ENCODE measurements around the gene PLCD3. TPM values are rescaled to one million over a fixed set of nuclear protein-coding genes. Genes with fewer than 3 reads are reported as not detected.

The PLCD3 gene
- total and polyA plus RNA-seq, 2 of the 13 experiments (the other 11 are each of a cell fraction or from before 2014, with no cell fraction given) = 11.3 to 39.1 TPM

DNA sequence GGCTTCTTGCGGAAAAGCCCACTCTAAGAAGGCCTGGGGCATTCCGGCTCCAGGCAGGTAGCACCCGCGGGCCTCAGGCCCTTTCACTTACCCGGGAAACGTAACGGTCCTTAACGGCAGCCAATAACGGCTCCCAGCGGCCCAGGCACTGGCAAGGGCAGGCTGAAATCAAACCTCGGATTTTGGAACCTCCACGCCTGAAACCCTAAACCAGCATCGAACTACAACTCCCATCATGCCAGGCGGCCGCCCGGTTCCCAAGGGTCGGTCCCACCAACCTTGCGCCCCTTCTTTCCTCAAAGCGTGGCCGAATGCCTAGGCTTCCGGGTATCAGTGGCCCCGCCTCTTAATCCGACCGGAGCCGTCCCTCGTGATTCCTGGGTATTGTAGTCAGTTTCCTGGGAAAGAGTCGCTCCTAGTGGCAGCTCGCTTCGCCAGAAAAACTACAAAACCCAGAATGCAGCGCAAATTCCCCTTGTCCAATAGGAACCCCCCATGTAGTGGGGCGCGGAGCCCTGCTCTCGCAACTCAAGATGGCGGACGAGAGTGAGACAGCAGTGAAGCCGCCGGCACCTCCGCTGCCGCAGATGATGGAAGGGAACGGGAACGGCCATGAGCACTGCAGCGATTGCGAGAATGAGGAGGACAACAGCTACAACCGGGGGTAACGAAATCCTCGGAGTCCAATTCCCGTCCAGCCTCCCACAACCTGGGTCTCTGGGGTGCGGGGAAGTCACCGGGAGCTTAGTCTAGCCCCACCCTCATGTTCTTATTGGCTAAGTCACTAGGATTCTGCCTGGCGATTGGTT, 71.3 kb downstream of the PLCD3 start, which contains the start of gene NMT1 (continued):
- peak; percentile 55; the same call in 1 of the 2 replicates for TF ChIP-seq MEIS2 (CRISPR knock-in tag; IDR thresholded peaks at IDR 0.05)
- no peak for TF ChIP-seq JUNB (CRISPR knock-in tag; IDR thresholded peaks at IDR 0.05; ENCODE audit: borderline replicate concordance)
- TF ChIP-seq RXRA (CRISPR knock-in tag; IDR thresholded peaks at IDR 0.05) = peak; percentile 66
- peak; percentile 34 for TF ChIP-seq CBX1 (IDR thresholded peaks at IDR 0.05; ENCODE audit: low read depth)
- TF ChIP-seq ZNF878 (CRISPR knock-in tag; IDR thresholded peaks at IDR 0.05) = peak; percentile 34; the same call in 1 of the 2 replicates
- TF ChIP-seq CCAR2 (optimal IDR thresholded peaks at IDR 0.05; ENCODE audit: low read depth, low read length) = no peak
- TF ChIP-seq RXRB (CRISPR knock-in tag; IDR thresholded peaks at IDR 0.05; ENCODE audit: borderline replicate concordance) = peak; percentile 62; the same call in 1 of the 2 replicates
- no peak for TF ChIP-seq ZNF644 (CRISPR knock-in tag; IDR thresholded peaks at IDR 0.05; ENCODE audit: low read depth)
- peak; percentile 82; the same call in 1 of the 2 replicates for TF ChIP-seq ZSCAN29 (CRISPR knock-in tag; conservative IDR thresholded peaks at IDR 0.05)
- 0 out of 2 replicates have a peak, but pooled peaks have one; percentile 72 for TF ChIP-seq ZSCAN21 (CRISPR knock-in tag; IDR thresholded peaks at IDR 0.05; ENCODE audit: borderline replicate concordance)
- no peak; the same call in 1 of the 2 replicates for TF ChIP-seq SMAD1 (CRISPR knock-in tag; IDR thresholded peaks at IDR 0.05; ENCODE audit: borderline replicate concordance, low read depth)
- TF ChIP-seq, protein P1, sequence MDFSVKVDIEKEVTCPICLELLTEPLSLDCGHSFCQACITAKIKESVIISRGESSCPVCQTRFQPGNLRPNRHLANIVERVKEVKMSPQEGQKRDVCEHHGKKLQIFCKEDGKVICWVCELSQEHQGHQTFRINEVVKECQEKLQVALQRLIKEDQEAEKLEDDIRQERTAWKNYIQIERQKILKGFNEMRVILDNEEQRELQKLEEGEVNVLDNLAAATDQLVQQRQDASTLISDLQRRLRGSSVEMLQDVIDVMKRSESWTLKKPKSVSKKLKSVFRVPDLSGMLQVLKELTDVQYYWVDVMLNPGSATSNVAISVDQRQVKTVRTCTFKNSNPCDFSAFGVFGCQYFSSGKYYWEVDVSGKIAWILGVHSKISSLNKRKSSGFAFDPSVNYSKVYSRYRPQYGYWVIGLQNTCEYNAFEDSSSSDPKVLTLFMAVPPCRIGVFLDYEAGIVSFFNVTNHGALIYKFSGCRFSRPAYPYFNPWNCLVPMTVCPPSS (IDR thresholded peaks at IDR 0.05) = no peak
- 0 out of 2 replicates have a peak, but pooled peaks have one; percentile 20 for TF ChIP-seq SNAI1 (CRISPR knock-in tag; IDR thresholded peaks at IDR 0.05; ENCODE audit: borderline replicate concordance)
- no peak for TF ChIP-seq ZNF34 (CRISPR knock-in tag; IDR thresholded peaks at IDR 0.05; ENCODE audit: borderline replicate concordance)
- TF ChIP-seq, protein P2, sequence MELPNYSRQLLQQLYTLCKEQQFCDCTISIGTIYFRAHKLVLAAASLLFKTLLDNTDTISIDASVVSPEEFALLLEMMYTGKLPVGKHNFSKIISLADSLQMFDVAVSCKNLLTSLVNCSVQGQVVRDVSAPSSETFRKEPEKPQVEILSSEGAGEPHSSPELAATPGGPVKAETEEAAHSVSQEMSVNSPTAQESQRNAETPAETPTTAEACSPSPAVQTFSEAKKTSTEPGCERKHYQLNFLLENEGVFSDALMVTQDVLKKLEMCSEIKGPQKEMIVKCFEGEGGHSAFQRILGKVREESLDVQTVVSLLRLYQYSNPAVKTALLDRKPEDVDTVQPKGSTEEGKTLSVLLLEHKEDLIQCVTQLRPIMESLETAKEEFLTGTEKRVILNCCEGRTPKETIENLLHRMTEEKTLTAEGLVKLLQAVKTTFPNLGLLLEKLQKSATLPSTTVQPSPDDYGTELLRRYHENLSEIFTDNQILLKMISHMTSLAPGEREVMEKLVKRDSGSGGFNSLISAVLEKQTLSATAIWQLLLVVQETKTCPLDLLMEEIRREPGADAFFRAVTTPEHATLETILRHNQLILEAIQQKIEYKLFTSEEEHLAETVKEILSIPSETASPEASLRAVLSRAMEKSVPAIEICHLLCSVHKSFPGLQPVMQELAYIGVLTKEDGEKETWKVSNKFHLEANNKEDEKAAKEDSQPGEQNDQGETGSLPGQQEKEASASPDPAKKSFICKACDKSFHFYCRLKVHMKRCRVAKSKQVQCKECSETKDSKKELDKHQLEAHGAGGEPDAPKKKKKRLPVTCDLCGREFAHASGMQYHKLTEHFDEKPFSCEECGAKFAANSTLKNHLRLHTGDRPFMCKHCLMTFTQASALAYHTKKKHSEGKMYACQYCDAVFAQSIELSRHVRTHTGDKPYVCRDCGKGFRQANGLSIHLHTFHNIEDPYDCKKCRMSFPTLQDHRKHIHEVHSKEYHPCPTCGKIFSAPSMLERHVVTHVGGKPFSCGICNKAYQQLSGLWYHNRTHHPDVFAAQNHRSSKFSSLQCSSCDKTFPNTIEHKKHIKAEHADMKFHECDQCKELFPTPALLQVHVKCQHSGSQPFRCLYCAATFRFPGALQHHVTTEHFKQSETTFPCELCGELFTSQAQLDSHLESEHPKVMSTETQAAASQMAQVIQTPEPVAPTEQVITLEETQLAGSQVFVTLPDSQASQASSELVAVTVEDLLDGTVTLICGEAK (IDR thresholded peaks at IDR 0.05) = no peak
- TF ChIP-seq, protein P2 (CRISPR knock-in tag; IDR thresholded peaks at IDR 0.05) = peak; percentile 40
- TF ChIP-seq ZBTB20 (CRISPR knock-in tag; IDR thresholded peaks at IDR 0.05; ENCODE audit: borderline replicate concordance, low read depth) = peak; percentile 84; the same call in 1 of the 2 replicates
- TF ChIP-seq CHCHD3 (CRISPR knock-in tag; IDR thresholded peaks at IDR 0.05) = peak; percentile 75; the same call in 1 of the 2 replicates
- TF ChIP-seq U2AF2 (IDR thresholded peaks at IDR 0.05; ENCODE audit: low read depth, low read length) = 0 out of 2 replicates have a peak, but pooled peaks have one; percentile 15
- TF ChIP-seq ZEB1 (IDR thresholded peaks at IDR 0.05; ENCODE audit: insufficient replicate concordance, low read depth) = peak; percentile 78
